GM12878 (cell line): ENCODE results near the gene FOXR2. TPM values are rescaled to one million over a fixed set of nuclear protein-coding genes. Genes with fewer than 3 reads are reported as not detected.

Experiments used
- ATAC-seq: fragments of 200-7000 bp; cut with Tn5 transposase; 3 replicates; pipeline ENCODE4 v1.9.1; 2020; ENCODE audit warnings: mild to moderate bottlenecking, moderate library complexity
- BruUV-seq: library from RNA; stranded (reverse); fragments of 400-500 nt; replicated peaks from 2 replicates; lab custom pipeline; 2021; lab: Mats Ljungman, UMichigan
- CTCF ChIA-PET: fragments of 300-600 bp; sonication (Branson Sonifier 250); formaldehyde crosslinking; extraction: SDS; loops from one replicate; lab custom pipeline; 2021; ENCODE audit warnings: inconsistent platforms; lab: Yijun Ruan, JAX
- POLR2A ChIA-PET: fragments of 350-600 bp; formaldehyde crosslinking; extraction: SDS; loops from one replicate; lab custom pipeline; 2021; ENCODE audit warnings: inconsistent platforms; lab: Charles Lee
- RAD21 ChIA-PET: fragments of 300-600 bp; sonication (Branson Sonifier 250); formaldehyde crosslinking; loops from one replicate; lab custom pipeline; 2023; ENCODE audit warnings: antibody characterized with exemption; ENCODE audit not compliant: unreplicated experiment; lab: Charles Lee
- SMC1A ChIA-PET: fragments of 300-600 bp; sonication (Branson Sonifier 250); formaldehyde crosslinking; loops from one replicate; lab custom pipeline; 2023; ENCODE audit not compliant: unreplicated experiment, uncharacterized antibody; lab: Charles Lee
- DNase-seq: peaks from one replicate; pipeline ENCODE4 v3.0.0-alpha.2; 2011; ENCODE audit warnings: low read depth, low spot score
- FAIRE-seq: peaks from 3 replicates; lab custom pipeline; 2011; peaks lifted over from hg19 to GRCh38; lab: Jason Lieb, UNC
- H2AFZ ChIP-seq: 2 replicates; pipeline ENCODE4 v1.6.0; 2011; ENCODE audit warnings: low read depth, low read length, control low read depth; ENCODE audit not compliant: control insufficient read depth
- H3K27ac ChIP-seq: 2 replicates; pipeline ENCODE4 v1.5.1; 2011; ENCODE audit warnings: control low read depth; ENCODE audit not compliant: control insufficient read depth, insufficient read depth
- H3K27me3 ChIP-seq, 2 experiments: replicated peaks in 1 of 2; 2 replicates each; pipeline versions ENCODE4 v1.6.0 to v1.6.1; 2011; ENCODE audit warnings: low read length in 1 of 2; ENCODE audit not compliant: control insufficient read depth in 2 of 2, insufficient read depth in 2 of 2
- H3K36me3 ChIP-seq, 2 experiments: 2 replicates each; pipeline ENCODE4 v1.5.1; 2011; ENCODE audit warnings: low read length in 1 of 2; ENCODE audit not compliant: control insufficient read depth in 2 of 2, insufficient read depth in 2 of 2
- H3K4me1 ChIP-seq: 2 replicates; pipeline ENCODE4 v1.6.1; 2011; ENCODE audit warnings: mild to moderate bottlenecking, low read length, moderate library complexity, mixed read lengths; ENCODE audit not compliant: control insufficient read depth, insufficient read depth
- H3K4me2 ChIP-seq: 2 replicates; pipeline ENCODE4 v1.6.0; 2011; ENCODE audit warnings: control low read depth; ENCODE audit not compliant: control insufficient read depth, insufficient read depth
- H3K4me3 ChIP-seq: fragments of 200-600 bp; sonication (generic); 2 replicates; pipeline ENCODE4 v1.5.1; 2016
- H3K79me2 ChIP-seq: 2 replicates; pipeline ENCODE4 v1.6.0; 2011; ENCODE audit warnings: low read length; ENCODE audit not compliant: control insufficient read depth, insufficient read depth
- H3K9ac ChIP-seq: 2 replicates; pipeline ENCODE4 v1.8.0; 2011; ENCODE audit warnings: low read length, control low read depth, mixed read lengths; ENCODE audit not compliant: control insufficient read depth, insufficient read depth
- H3K9me3 ChIP-seq: replicated peaks from 3 replicates; pipeline ENCODE4 v1.5.1; 2011; ENCODE audit warnings: mild to moderate bottlenecking, low read length; ENCODE audit not compliant: control insufficient read depth, insufficient read depth
- H4K20me1 ChIP-seq: 2 replicates; pipeline ENCODE4 v1.6.0; 2011; ENCODE audit not compliant: control insufficient read depth, insufficient read depth
- BACH1 ChIP-seq: fragments of 450-650 bp; IDR thresholded peaks from 2 replicates; pipeline ENCODE4 v1.6.1; 2017; ENCODE audit warnings: mild to moderate bottlenecking, borderline replicate concordance
- CBX5 ChIP-seq: sonication (generic); IDR thresholded peaks from 2 replicates; pipeline ENCODE4 v1.6.1; 2016; ENCODE audit warnings: low read depth, moderate library complexity, mild to moderate bottlenecking, inconsistent platforms
- CEBPZ ChIP-seq: fragments of 150-350 bp; IDR thresholded peaks from 2 replicates; pipeline ENCODE4 v1.6.1; 2016; ENCODE audit warnings: low read depth, low read length
- CREB1 ChIP-seq: IDR thresholded peaks from 2 replicates; pipeline ENCODE4 v1.6.1; 2012; ENCODE audit warnings: low read depth, mild to moderate bottlenecking, inconsistent platforms
- DPF2 ChIP-seq: fragments of 450-650 bp; IDR thresholded peaks from 2 replicates; pipeline ENCODE4 v1.6.1; 2017; ENCODE audit warnings: mild to moderate bottlenecking
- ETV6 ChIP-seq, 2 experiments: fragments of 450-650 bp in 1 of 2; IDR thresholded peaks in 1 of 2; conservative IDR thresholded peaks in 1 of 2; 2 replicates each; pipeline ENCODE4 v1.6.1; 2014; ENCODE audit warnings: antibody characterized with exemption in 1 of 2, borderline replicate concordance in 1 of 2, low read depth in 1 of 2, mild to moderate bottlenecking in 1 of 2, moderate library complexity in 1 of 2
- MAX ChIP-seq: IDR thresholded peaks from 2 replicates; pipeline ENCODE4 v1.6.1; 2012; ENCODE audit warnings: low read depth, low read length, improper control_type of control experiment
- PAX8 ChIP-seq: fragments of 450-650 bp; IDR thresholded peaks from 2 replicates; pipeline ENCODE4 v1.6.1; 2017; ENCODE audit warnings: mild to moderate bottlenecking, moderate library complexity
- POLR2A ChIP-seq: IDR thresholded peaks from 2 replicates; pipeline ENCODE4 v1.6.1; 2011; ENCODE audit warnings: low read depth, mild to moderate bottlenecking, low read length
- RB1 ChIP-seq: fragments of 450-650 bp; formaldehyde crosslinking; IDR thresholded peaks from 2 replicates; pipeline ENCODE4 v1.6.1; 2017; ENCODE audit warnings: mild to moderate bottlenecking, borderline replicate concordance
- RELB ChIP-seq: fragments of 450-650 bp; IDR thresholded peaks from 2 replicates; pipeline ENCODE4 v1.6.1; 2017; ENCODE audit warnings: low read depth, mild to moderate bottlenecking, moderate library complexity
- RUNX3 ChIP-seq: IDR thresholded peaks from 2 replicates; pipeline ENCODE4 v1.6.1; 2012; ENCODE audit warnings: low read length, inconsistent platforms
- SMC3 ChIP-seq: IDR thresholded peaks from 2 replicates; pipeline ENCODE4 v1.6.1; 2011; ENCODE audit warnings: low read length, improper control_type of control experiment, borderline replicate concordance
- SPI1 ChIP-seq: IDR thresholded peaks from 2 replicates; pipeline ENCODE4 v1.6.1; 2011; ENCODE audit warnings: low read depth, mild to moderate bottlenecking, low read length, moderate library complexity, borderline replicate concordance; ENCODE audit not compliant: insufficient read depth
- ZNF384 ChIP-seq: IDR thresholded peaks from 2 replicates; pipeline ENCODE4 v1.6.1; 2012; ENCODE audit warnings: low read depth, mild to moderate bottlenecking, low read length, improper control_type of control experiment, borderline replicate concordance
- ZNF687 ChIP-seq: fragments of 450-650 bp; IDR thresholded peaks from 2 replicates; pipeline ENCODE4 v1.6.1; 2017; ENCODE audit warnings: mild to moderate bottlenecking, moderate library complexity
- WGBS: methylation state at CpG from one replicate; pipeline ENCODE4 v1.1.6; 2016; ENCODE audit warnings: low lambda C conversion rate; ENCODE audit not compliant: insufficient replicate concordance, insufficient coverage; ENCODE audit errors: missing lambda C conversion rate; 5-methylcytosine and 5-hydroxymethylcytosine counted together
- in situ Hi-C: fragments of 300-500 bp; cut with MboI; formaldehyde crosslinking; loops from 9 replicates; pipeline ENCODE4 v1.14.3; 2018; ENCODE audit warnings: mixed read lengths
- intact Hi-C: fragments of 100-400 bp; cut with micrococcal nuclease; formaldehyde crosslinking; loops from one replicate; pipeline ENCODE4 v1.14.2; 2022; ENCODE audit not compliant: unreplicated experiment
- polyA plus RNA-seq, 11 experiments: library from polyadenylated mRNA; depleted of rRNA in 4 of 11; unstranded in 6 of 11; stranded (reverse) in 5 of 11; fragments of >200 nt; fragmentation: Nextera tagmentation in 4 of 11; fragmentation: Illumina TruSeq in 1 of 11; extraction: Ambion mirVana in 4 of 11; extraction: Trizol in 1 of 11; gene quantifications; 1 replicate in 1 of 11; 2 replicates in 10 of 11; pipeline versions ENCODE4 v1.2.1 to v1.2.3, GENCODE V29; 2011 to 2016; ENCODE audit warnings: inconsistent platforms in 2 of 11, missing spikeins in 2 of 11, low read depth in 1 of 11
- total RNA-seq, 4 experiments: library from RNA; depleted of rRNA in 3 of 4; stranded (reverse); fragments of >200 nt in 3 of 4; fragmentation: Illumina TruSeq in 1 of 4; extraction: Trizol in 1 of 4; gene quantifications; 2 replicates each; pipeline versions ENCODE4 v1.2.1 to v1.2.3, GENCODE V29; 2013 to 2021

The FOXR2 gene
- total and polyA plus RNA-seq, 10 of the 15 experiments (the other 5 are each of a cell fraction or from before 2014, with no cell fraction given), result not detected

- TF ChIP-seq RELB (no peak), ZNF687 (no peak), SMC3 (no peak), PAX8 (no peak), RB1 (no peak), CBX5 (no peak)
- TF ChIP-seq, all 136 proteins: peak for 0
These were observed 3.7 kb upstream of the FOXR2 start (continued) for GRCh38 chrX:55619547-55619946.

- ChIA-PET SMC1A (no interaction called here), CTCF (no interaction called here)
- TF ChIP-seq BACH1 (no peak), ZNF384 (no peak), ETV6 (conservative IDR thresholded peaks at IDR 0.05 in 1 of 2, IDR thresholded peaks at IDR 0.05 in 1 of 2; ENCODE audit: borderline replicate concordance in 1 of 2, low read depth in 1 of 2) (no peak), CREB1 (no peak), DPF2 (no peak), CEBPZ (no peak), RUNX3 (no peak), POLR2A (no peak), SPI1 (no peak), MAX (no peak)
These were observed 1.2 kb downstream of the FOXR2 start for GRCh38 chrX:55624403-55624802.

More at GRCh38 chrX:55624403-55624802, 1.2 kb downstream of the FOXR2 start:
- H3K4me2 ChIP-seq, result no peak overlapping the region
- H3K4me1 ChIP-seq, result no peaks in the 10 kb centered on the region
- DNase-seq (no peak), ATAC-seq (no peak), FAIRE-seq (no peak)
- H3K27me3 ChIP-seq, result no peaks in the 10 kb centered on the region
- ChIA-PET RAD21 (no interaction called here), POLR2A (no interaction called here)
- in situ Hi-C loops, result no loop called here
- no peaks in the 10 kb centered on the region; the same call in 2 of the 3 replicates for H3K9me3 ChIP-seq
- H3K9ac ChIP-seq, result no peak overlapping the region
- 14% methylated on average over 5 of the region's 5 CpGs for WGBS
- H3K36me3 ChIP-seq, result no peaks in the 10 kb centered on the region
- intact Hi-C loops, result no loop called here
- H2AFZ ChIP-seq, result no peak overlapping the region
- no peaks in the 10 kb centered on the region for H3K79me2 ChIP-seq
- no TSS peak for BruUV-seq
- no peaks in the 10 kb centered on the region for H4K20me1 ChIP-seq
- H3K4me3 ChIP-seq, result no peak overlapping the region
- H3K27ac ChIP-seq, result no peak overlapping the region
